Activated CD8-positive, alpha-beta T cell treated with anti-CD3 and anti-CD28 coated beads for 36 hours (primary cell): ENCODE results near the gene DPH6. TPM values are rescaled to one million over a fixed set of nuclear protein-coding genes. Genes with fewer than 3 reads are reported as not detected.

Experiments used
- ATAC-seq: fragments of 200-7000 bp; cut with Tn5 transposase; one replicate; pipeline ENCODE4 v1.10.0; 2021; ENCODE audit warnings: mild to moderate bottlenecking, moderate library complexity
- CTCF ChIA-PET: fragments of 350-600 bp; sonication (Branson Sonifier 250); formaldehyde crosslinking; loops from one replicate; lab custom pipeline; 2021; ENCODE audit warnings: antibody characterized with exemption; lab: Charles Lee
- POLR2A ChIA-PET: fragments of 350-600 bp; sonication (Branson Sonifier 250); formaldehyde crosslinking; loops from one replicate; lab custom pipeline; 2021; ENCODE audit warnings: antibody characterized with exemption; lab: Charles Lee
- DNase-seq: peaks from one replicate; pipeline ENCODE4 v3.0.0-alpha.2; 2020
- H3K27ac Mint-ChIP-seq: one replicate; pipeline ENCODE4 v1.8.0; 2021; ENCODE audit warnings: mild to moderate bottlenecking, mixed read lengths
- H3K27me3 Mint-ChIP-seq: one replicate; pipeline ENCODE4 v1.8.0; 2021; ENCODE audit warnings: mixed read lengths
- H3K36me3 Mint-ChIP-seq: one replicate; pipeline ENCODE4 v1.8.0; 2021; ENCODE audit warnings: low read depth, mixed read lengths
- H3K4me1 Mint-ChIP-seq: one replicate; pipeline ENCODE4 v1.8.0; 2021; ENCODE audit warnings: low read depth, mixed read lengths
- H3K4me3 Mint-ChIP-seq: one replicate; pipeline ENCODE4 v1.8.0; 2021; ENCODE audit warnings: mild to moderate bottlenecking, moderate library complexity, mixed read lengths
- H3K9me3 Mint-ChIP-seq: one replicate; pipeline ENCODE4 v1.8.0; 2021; ENCODE audit warnings: mixed read lengths
- CTCF ChIP-seq: fragments of 200-600 bp; IDR thresholded peaks from one replicate; pipeline ENCODE4 v1.8.0; 2022; ENCODE audit warnings: antibody characterized with exemption, mild to moderate bottlenecking
- intact Hi-C: fragments of 100-400 bp; cut with micrococcal nuclease; formaldehyde crosslinking; loops from one replicate; pipeline ENCODE4 v1.10.0; 2022
- total RNA-seq, 2 experiments: library from RNA; stranded (reverse); gene quantifications; one replicate each; pipeline ENCODE4 v1.2.3, GENCODE V29; 2021

DPH6 gene
- total RNA-seq, 2 experiments from 2014 or later, result 12.0 to 12.9 TPM

DNA sequence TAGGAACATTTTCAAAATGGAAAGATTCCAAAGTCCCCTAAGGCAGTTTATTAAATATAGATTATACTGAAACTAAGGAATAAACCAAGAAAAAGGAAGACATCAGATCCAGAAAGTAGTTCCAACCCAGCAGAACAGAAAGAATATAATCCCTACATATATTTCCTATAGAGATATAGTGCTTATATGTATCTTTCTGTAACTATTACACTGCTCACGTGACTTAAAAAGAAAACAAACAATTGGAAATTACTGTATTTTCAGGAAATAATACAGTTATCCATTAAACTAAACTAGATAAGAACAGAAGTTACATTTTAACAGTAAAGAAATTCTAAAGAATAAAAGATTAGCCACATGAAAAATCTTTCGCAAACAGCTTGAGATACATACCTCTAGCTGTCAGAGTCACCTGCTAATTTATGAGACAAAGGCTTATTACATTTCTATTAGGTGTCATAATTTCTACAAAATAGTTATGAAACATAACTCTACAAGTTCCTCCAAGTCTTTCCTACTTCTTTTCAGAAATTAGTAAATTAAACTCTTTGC is 10.5 kb downstream of the DPH6 start:
- intact Hi-C loops, result no loop called here
- Mint-ChIP-seq H3K27ac (no peak overlapping the region), H3K4me3 (no peak overlapping the region), H3K27me3 (no peaks in the 10 kb centered on the region), H3K9me3 (no peaks in the 10 kb centered on the region), H3K4me1 (peaks cover 9% of the 10 kb centered on the region), H3K36me3 (peaks cover 18% of the 10 kb centered on the region)
- CTCF ChIA-PET, result no interaction called here
- no peak for TF ChIP-seq CTCF
- ATAC-seq, result no peak
- no peak for DNase-seq
- POLR2A ChIA-PET, result no interaction called here

GRCh38 chr15:35533130-35534110 is 12.5 kb downstream of the DPH6 start:
- Mint-ChIP-seq H3K27me3 (no peaks in the 10 kb centered on the region), H3K27ac (no peak overlapping the region), H3K4me3 (no peak overlapping the region), H3K9me3 (peaks cover 10% of the 10 kb centered on the region), H3K4me1 (peaks cover 6% of the 10 kb centered on the region), H3K36me3 (peaks cover 33% of the 10 kb centered on the region)
- ChIA-PET CTCF (no interaction called here), POLR2A (interaction anchor here (0.6 kb wide), 1 partner anchor 15 kb away, joined by 3 read pairs; no protein-coding TSS in a partner anchor)
- no peak for TF ChIP-seq CTCF
- intact Hi-C loops, result no loop called here
- ATAC-seq (no peak), DNase-seq (no peak)

- CTCF ChIA-PET, result no interaction called here
These were observed 15.3 kb downstream of the DPH6 start for GRCh38 chr15:35530698-35531097.

DNA sequence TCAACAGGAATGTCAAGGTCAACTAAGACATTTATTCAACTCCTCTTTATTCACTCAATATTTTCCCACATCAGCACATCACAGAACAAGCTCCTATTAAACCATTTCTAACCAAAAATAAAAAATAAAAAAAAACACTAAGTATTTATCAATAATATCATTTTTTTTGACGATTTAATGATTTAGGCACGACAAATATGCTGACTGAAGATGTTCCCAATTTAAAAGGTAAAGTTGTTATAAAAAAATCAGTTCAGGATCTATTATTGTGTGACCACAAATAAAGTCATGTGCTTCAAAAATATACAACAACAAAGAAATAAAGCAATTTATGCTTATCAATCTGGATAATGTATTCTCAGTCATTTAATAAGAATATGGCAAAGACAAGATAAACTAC is 16.2 kb downstream of the DPH6 start:
- no peak overlapping the region for H3K27ac Mint-ChIP-seq
- CTCF ChIA-PET, result no interaction called here

More at GRCh38 chr15:35530698-35531097, 15.3 kb downstream of the DPH6 start:
- intact Hi-C loops, result no loop called here
- no peak for TF ChIP-seq CTCF
- Mint-ChIP-seq H3K4me3 (no peak overlapping the region), H3K36me3 (peaks cover 33% of the 10 kb centered on the region), H3K27me3 (no peaks in the 10 kb centered on the region), H3K4me1 (peaks cover 6% of the 10 kb centered on the region), H3K27ac (no peak overlapping the region), H3K9me3 (peaks cover 10% of the 10 kb centered on the region)
- POLR2A ChIA-PET, result no interaction called here
- ATAC-seq (no peak), DNase-seq (no peak)

More for the DNA sequence above, 16.2 kb downstream of the DPH6 start:
- intact Hi-C loops, result no loop called here
- Mint-ChIP-seq H3K27me3 (no peaks in the 10 kb centered on the region), H3K9me3 (peaks cover 10% of the 10 kb centered on the region), H3K4me3 (no peak overlapping the region), H3K4me1 (peaks cover 5% of the 10 kb centered on the region), H3K36me3 (peaks cover 33% of the 10 kb centered on the region)
- DNase-seq (no peak), ATAC-seq (no peak)
- POLR2A ChIA-PET, result no interaction called here
- TF ChIP-seq CTCF, result no peak
